WERI-Rb-1 (cell line): Measurements from ENCODE around the gene GRM5.

Source experiments
- DNase-seq: peaks from one replicate; pipeline ENCODE4 v3.0.0-alpha.2; 2020
- H3K27ac ChIP-seq: fragments of 250-450 bp; sonication (Bioruptor Pico); 2 replicates; pipeline ENCODE4 v1.5.1; 2020; ENCODE audit warnings: mild to moderate bottlenecking, moderate library complexity
- H3K27me3 ChIP-seq: fragments of 250-450 bp; sonication (Bioruptor Pico); 2 replicates; pipeline ENCODE4 v1.5.1; 2021; ENCODE audit warnings: mild to moderate bottlenecking, low read depth, moderate library complexity; ENCODE audit not compliant: insufficient read depth, severe bottlenecking
- H3K36me3 ChIP-seq: fragments of 250-450 bp; sonication (Bioruptor Pico); 2 replicates; pipeline ENCODE4 v1.5.1; 2020; ENCODE audit warnings: mild to moderate bottlenecking, moderate library complexity
- H3K4me3 ChIP-seq: 2 replicates; pipeline ENCODE4 v1.5.1; 2011; ENCODE audit warnings: low read depth, mild to moderate bottlenecking, control low read depth, low read length
- H3K9me3 ChIP-seq: fragments of 250-450 bp; sonication (Bioruptor Pico); 2 replicates; pipeline ENCODE4 v1.5.1; 2021; ENCODE audit warnings: mild to moderate bottlenecking, moderate library complexity; ENCODE audit not compliant: severe bottlenecking
- CTCF ChIP-seq: IDR thresholded peaks from 2 replicates; pipeline ENCODE4 v1.5.1; 2011; ENCODE audit warnings: low read depth, mild to moderate bottlenecking, control low read depth, inconsistent platforms, low read length

Gene GRM5

GRCh38 chr11:88533001-88533400 lies 532.8 kb downstream of the GRM5 start:
- no peaks in the 10 kb centered on the region for H3K9me3 ChIP-seq
- DNase-seq, result no peak
- no peak for TF ChIP-seq CTCF
- no peaks in the 10 kb centered on the region for H3K27me3 ChIP-seq
- H3K4me3 ChIP-seq, result no peak overlapping the region
- no peaks in the 10 kb centered on the region for H3K36me3 ChIP-seq
- H3K27ac ChIP-seq, result no peak overlapping the region

GRCh38 chr11:88531831-88532230 lies 534.0 kb downstream of the GRM5 start:
- Histone ChIP-seq H3K9me3 (no peaks in the 10 kb centered on the region), H3K27me3 (no peaks in the 10 kb centered on the region), H3K4me3 (no peak overlapping the region), H3K27ac (no peak overlapping the region), H3K36me3 (no peaks in the 10 kb centered on the region)
- DNase-seq, result no peak
- no peak for TF ChIP-seq CTCF

- DNase-seq, result no peak
- H3K27me3 ChIP-seq, result no peaks in the 10 kb centered on the region
- H3K36me3 ChIP-seq, result no peaks in the 10 kb centered on the region
- no peak overlapping the region for H3K4me3 ChIP-seq
- no peaks in the 10 kb centered on the region for H3K9me3 ChIP-seq
- no peak for TF ChIP-seq CTCF
- H3K27ac ChIP-seq, result no peak overlapping the region
Observed at GRCh38 chr11:88529426-88529825, 536.4 kb downstream of the GRM5 start.

GRCh38 chr11:88523386-88524071 lies 542.3 kb downstream of the GRM5 start:
- DNase-seq, result no peak
- Histone ChIP-seq H3K36me3 (no peaks in the 10 kb centered on the region), H3K4me3 (no peak overlapping the region), H3K27ac (no peak overlapping the region), H3K27me3 (no peaks in the 10 kb centered on the region), H3K9me3 (no peaks in the 10 kb centered on the region)
- no peak for TF ChIP-seq CTCF

- Histone ChIP-seq H3K36me3 (no peaks in the 10 kb centered on the region), H3K27ac (no peak overlapping the region), H3K27me3 (no peaks in the 10 kb centered on the region), H3K4me3 (no peak overlapping the region), H3K9me3 (no peaks in the 10 kb centered on the region)
- no peak for DNase-seq
- no peak for TF ChIP-seq CTCF
Observed at GRCh38 chr11:88522624-88523385, 543.0 kb downstream of the GRM5 start.
